ENCODE data around the gene SCAI. TPM values are rescaled to one million over a fixed set of nuclear protein-coding genes. Genes with fewer than 3 reads are reported as not detected.

Gene SCAI
- total RNA-seq (10 to 100 TPM; 12.8 to 14.5 TPM), polyA plus RNA-seq (ENCODE audit: insufficient read depth, low read depth, low replicate concordance) (4.7 TPM)
- long read RNA-seq, donor 1: 0 reads
- long read RNA-seq, donor 2, full-length matches to known transcripts: 1 of 1 reads
- long read RNA-seq, donor 2, partial matches to known transcripts: 0 of 1 reads
- long read RNA-seq, donor 2, other reads (novel, unspliced or antisense): 0 of 1 reads

DNA sequence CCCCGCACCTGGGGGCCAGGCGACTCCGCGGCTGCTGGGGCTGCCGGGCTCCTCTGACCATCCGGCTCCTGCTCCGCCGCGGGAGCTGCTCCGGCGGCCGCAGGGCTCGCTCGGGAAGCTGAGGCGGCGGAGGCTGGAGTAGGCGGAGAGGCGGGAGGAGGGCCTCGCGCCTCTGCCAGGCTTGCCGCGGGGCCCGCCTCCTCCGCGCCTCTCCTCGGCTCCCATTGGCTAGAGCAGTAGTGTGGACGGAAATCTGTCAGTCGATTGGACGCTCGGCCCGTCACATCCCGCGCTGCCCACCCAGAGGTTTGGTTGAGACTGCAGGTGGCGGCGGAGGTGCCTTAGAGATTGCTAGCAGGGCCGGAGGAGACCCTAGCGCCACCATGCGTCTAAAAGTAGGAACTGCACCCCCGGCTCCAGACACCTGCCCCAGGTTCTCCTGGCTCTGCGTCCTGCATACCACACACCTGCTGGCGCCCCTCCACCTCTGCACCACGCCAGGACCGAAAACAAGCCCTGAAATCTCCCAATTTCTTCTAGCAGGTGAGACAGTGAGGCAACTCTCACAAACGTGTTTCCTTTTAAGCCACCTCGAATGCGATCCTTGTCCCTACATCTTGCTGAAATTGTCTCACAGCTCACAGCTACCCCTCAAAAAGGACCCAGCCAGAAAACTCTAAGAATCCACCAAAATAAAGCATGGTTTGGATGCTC is at the start of gene SCAI:
Gene SCAI (minus strand): TSS at position 152 of the 714 bp plus-strand sequence. CDS start 91 bp downstream, at position 61.
- no peak for TF ChIP-seq POLR2A (IDR thresholded peaks at IDR 0.05)
- TF ChIP-seq, protein P1, sequence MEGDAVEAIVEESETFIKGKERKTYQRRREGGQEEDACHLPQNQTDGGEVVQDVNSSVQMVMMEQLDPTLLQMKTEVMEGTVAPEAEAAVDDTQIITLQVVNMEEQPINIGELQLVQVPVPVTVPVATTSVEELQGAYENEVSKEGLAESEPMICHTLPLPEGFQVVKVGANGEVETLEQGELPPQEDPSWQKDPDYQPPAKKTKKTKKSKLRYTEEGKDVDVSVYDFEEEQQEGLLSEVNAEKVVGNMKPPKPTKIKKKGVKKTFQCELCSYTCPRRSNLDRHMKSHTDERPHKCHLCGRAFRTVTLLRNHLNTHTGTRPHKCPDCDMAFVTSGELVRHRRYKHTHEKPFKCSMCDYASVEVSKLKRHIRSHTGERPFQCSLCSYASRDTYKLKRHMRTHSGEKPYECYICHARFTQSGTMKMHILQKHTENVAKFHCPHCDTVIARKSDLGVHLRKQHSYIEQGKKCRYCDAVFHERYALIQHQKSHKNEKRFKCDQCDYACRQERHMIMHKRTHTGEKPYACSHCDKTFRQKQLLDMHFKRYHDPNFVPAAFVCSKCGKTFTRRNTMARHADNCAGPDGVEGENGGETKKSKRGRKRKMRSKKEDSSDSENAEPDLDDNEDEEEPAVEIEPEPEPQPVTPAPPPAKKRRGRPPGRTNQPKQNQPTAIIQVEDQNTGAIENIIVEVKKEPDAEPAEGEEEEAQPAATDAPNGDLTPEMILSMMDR (IDR thresholded peaks at IDR 0.05): peak; percentile 99 to 100 (median 99)
- no peaks in the 10 kb centered on the region for H3K36me3 ChIP-seq (ENCODE audit: low read depth, missing control alignments)
- H3K27me3 ChIP-seq: no peaks in the 10 kb centered on the region
- intact Hi-C loops (cut with DNase I; ENCODE audit: low total_unique reads): loop anchor here (10.0 kb wide), 1 partner anchor 369 kb away; the partner anchor contains the start of genes NR6A1 and OLFML2A
- no peaks in the 10 kb centered on the region for H3K4me1 ChIP-seq
- peak; percentile 100 for DNase-seq
- 1% methylated on average over 25 to 42 of the region's 46 CpGs for WGBS, 2 donors
- H3K27ac ChIP-seq: peak within 1 kb of the TSS; percentile 72 to 73
- peak within 1 kb of the TSS; percentile 84 to 86 for H3K4me3 ChIP-seq
- no peaks in the 10 kb centered on the region for H3K9me3 ChIP-seq

DNA sequence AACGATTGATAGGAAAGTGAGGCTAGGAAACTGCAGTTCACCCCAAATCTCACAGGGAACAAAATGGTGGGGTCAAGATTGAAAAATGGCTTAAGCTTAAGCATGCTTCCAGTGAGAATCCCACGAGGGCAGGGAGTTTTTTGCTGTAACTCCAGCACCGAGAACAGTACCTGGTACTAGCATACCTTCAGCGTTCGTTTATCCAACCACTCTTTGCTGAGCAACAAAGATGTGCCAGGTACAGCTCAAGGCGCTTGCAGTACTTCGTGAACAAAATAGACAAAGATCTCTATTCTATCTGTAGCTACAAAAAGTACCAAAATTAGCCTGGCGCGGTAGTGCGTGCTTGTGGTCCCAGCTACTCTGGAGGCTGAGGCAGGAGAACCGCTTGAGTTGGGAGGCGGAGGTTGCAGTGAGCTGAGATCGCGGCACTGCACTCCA is 47.1 kb upstream of the SCAI start:
- Histone ChIP-seq H3K4me3 (peak overlapping the region; percentile 73 to 100), H3K27ac (peak overlapping the region; percentile 94 to 96), H3K4me1 (peaks cover 26% of the 10 kb centered on the region), H3K27me3 (no peaks in the 10 kb centered on the region), H3K9me3 (no peaks in the 10 kb centered on the region), H3K36me3 (ENCODE audit: low read depth, missing control alignments) (no peaks in the 10 kb centered on the region)
- no peak for DNase-seq
- intact Hi-C loops (cut with DNase I; ENCODE audit: low total_unique reads): no loop called here
- 35 to 41% methylated on average over 14 of the region's 14 CpGs for WGBS, 2 donors
- TF ChIP-seq POLR2A (IDR thresholded peaks at IDR 0.05): no peak
- TF ChIP-seq, protein P1 (IDR thresholded peaks at IDR 0.05): no peak

DNA sequence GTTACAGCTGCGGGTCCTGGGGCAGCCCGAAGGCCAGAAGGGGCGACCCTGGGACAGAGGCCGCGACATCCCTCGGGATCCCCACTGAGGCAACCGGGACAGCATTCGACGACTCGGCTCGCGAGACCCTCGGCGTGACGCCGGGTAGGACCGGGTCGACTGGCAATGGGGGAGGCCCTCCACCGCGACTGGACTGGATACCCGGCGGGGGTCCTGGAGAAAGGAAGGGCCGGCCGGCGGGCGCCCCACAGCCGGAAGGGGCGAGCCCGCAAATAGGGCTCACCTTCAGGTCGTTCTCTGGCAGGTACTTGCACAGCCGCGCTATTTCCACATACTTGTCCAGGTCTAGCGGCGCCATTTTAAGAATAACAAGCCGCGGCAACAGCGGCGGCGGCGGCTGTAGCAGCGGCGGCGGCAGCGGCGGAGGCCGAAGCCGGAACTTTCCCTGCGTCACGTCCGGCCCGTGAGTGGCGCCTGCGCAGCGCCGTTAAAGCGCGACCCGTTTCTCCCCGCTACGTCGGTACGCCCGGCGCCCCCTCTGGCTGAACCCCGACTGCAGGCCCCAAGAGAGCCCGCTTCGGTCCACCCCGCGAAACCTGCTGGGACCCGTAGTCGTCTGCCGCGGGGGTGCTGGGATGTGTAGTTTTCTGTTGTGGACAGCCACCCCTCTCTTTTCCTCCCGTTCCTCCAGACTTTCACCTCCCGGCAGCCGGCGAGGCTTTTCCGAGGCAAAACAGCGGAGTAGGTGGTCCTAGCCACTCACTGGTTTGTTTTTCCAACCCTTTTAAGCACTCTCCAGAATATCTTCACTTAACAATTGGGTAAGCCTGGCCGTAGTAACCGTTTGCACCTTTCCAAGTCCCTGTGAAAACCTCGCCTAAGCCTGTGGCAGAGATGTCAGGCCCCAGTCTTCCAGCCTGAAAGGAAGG is 46.3 kb upstream of the SCAI start, which contains the start of gene PPP6C:
Gene PPP6C (minus strand): TSS at position 443 of the 929 bp plus-strand sequence. CDS start 85 bp downstream, at position 358.
- H3K4me1 ChIP-seq: peaks cover 26% of the 10 kb centered on the region

DNA sequence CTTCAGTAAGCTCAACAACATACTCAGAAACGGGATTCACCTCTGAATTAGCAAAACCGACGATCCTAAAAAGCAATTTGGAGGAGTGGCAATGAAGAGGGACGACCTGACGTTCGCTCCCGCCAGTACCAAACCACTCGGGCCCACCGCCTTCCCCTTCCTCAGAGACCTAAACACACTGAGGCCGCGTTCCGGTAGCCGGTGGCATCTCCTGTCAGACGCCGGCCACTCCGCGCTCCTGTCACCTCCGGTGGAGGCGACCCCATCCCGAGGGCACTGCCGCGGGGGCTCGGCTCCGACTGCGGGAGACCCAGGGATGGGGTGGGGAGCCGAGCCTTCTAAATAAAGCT is 45.7 kb upstream of the SCAI start:
- no peaks in the 10 kb centered on the region for H3K36me3 ChIP-seq (ENCODE audit: low read depth, missing control alignments)
- 1% methylated on average over 14 to 26 of the region's 26 CpGs for WGBS, 2 donors
- H3K4me1 ChIP-seq: peaks cover 26% of the 10 kb centered on the region
- DNase-seq: peak; percentile 54
- H3K9me3 ChIP-seq: no peaks in the 10 kb centered on the region
- H3K27me3 ChIP-seq: no peaks in the 10 kb centered on the region
- no peak for TF ChIP-seq POLR2A (IDR thresholded peaks at IDR 0.05)
- TF ChIP-seq, protein P1 (IDR thresholded peaks at IDR 0.05): no peak
- H3K27ac ChIP-seq: peak overlapping the region; percentile 94 to 96
- intact Hi-C loops (cut with DNase I; ENCODE audit: low total_unique reads): no loop called here
- H3K4me3 ChIP-seq: peak overlapping the region; percentile 73 to 100

More for the DNA sequence above, 46.3 kb upstream of the SCAI start, which contains the start of gene PPP6C:
- Histone ChIP-seq H3K36me3 (ENCODE audit: low read depth, missing control alignments) (no peaks in the 10 kb centered on the region), H3K27ac (peak within 1 kb of the TSS; percentile 94 to 96), H3K9me3 (no peaks in the 10 kb centered on the region), H3K27me3 (no peaks in the 10 kb centered on the region), H3K4me3 (peak within 1 kb of the TSS; percentile 73 to 100)
- intact Hi-C loops (cut with DNase I; ENCODE audit: low total_unique reads): no loop called here
- DNase-seq: peak; percentile 97
- TF ChIP-seq, protein P1 (IDR thresholded peaks at IDR 0.05): peak; percentile 52 to 82 (median 75)
- no peak for TF ChIP-seq POLR2A (IDR thresholded peaks at IDR 0.05)
- 0% methylated on average over 12 to 82 of the region's 82 CpGs for WGBS, 2 donors
